ENCODE results near the gene BMP10.

BMP10 gene

GRCh38 chr2:68819556-68819955 lies 51.6 kb downstream of the BMP10 start:
- DNase-seq, result no peak
- peak overlapping the region; percentile 79 to 81 for H3K27ac Mint-ChIP-seq
- H3K27me3 Mint-ChIP-seq, result no peaks in the 10 kb centered on the region
- H3K36me3 Mint-ChIP-seq (ENCODE audit: insufficient read depth), result peaks cover 97% of the 10 kb centered on the region
- H3K9me3 Mint-ChIP-seq, result no peaks in the 10 kb centered on the region
- ATAC-seq (replicated peaks), result no peak
- peaks cover 17 to 24% of the 10 kb centered on the region in 2 donors for H3K4me1 Mint-ChIP-seq (ENCODE audit: low read depth in 2 of 2)
- no peak overlapping the region for H3K4me3 Mint-ChIP-seq

GRCh38 chr2:68817306-68817705 lies 53.9 kb downstream of the BMP10 start:
- H3K4me3 Mint-ChIP-seq, result no peak overlapping the region
- peak overlapping the region; percentile 81 to 84 for H3K27ac Mint-ChIP-seq
- H3K27me3 Mint-ChIP-seq, result no peaks in the 10 kb centered on the region
- peaks cover 12 to 33% of the 10 kb centered on the region in 2 donors for H3K4me1 Mint-ChIP-seq (ENCODE audit: low read depth in 2 of 2)
- DNase-seq (no peak), ATAC-seq (replicated peaks) (no peak)
- peaks cover 97% of the 10 kb centered on the region for H3K36me3 Mint-ChIP-seq (ENCODE audit: insufficient read depth)
- H3K9me3 Mint-ChIP-seq, result no peaks in the 10 kb centered on the region

Measured in effector memory CD8-positive, alpha-beta T cell (primary cell).